ENCODE results near the gene BRMS1L. TPM values are rescaled to one million over a fixed set of nuclear protein-coding genes. Genes with fewer than 3 reads are reported as not detected.

The BRMS1L gene
- total and polyA plus RNA-seq, 2 of the 13 experiments (the other 11 are each of a cell fraction or from before 2014, with no cell fraction given), result 21.1 to 23.8 TPM

- TF ChIP-seq ELK4 (CRISPR knock-in tag; IDR thresholded peaks at IDR 0.05; ENCODE audit: borderline replicate concordance) (no peak), ZNF563 (CRISPR knock-in tag; IDR thresholded peaks at IDR 0.05) (no peak), MIER2 (CRISPR knock-in tag; IDR thresholded peaks at IDR 0.05) (0 out of 2 replicates have a peak, but pooled peaks have one; percentile 29), NR3C1 (CRISPR knock-in tag; IDR thresholded peaks at IDR 0.05) (no peak), TBP (CRISPR knock-in tag; IDR thresholded peaks at IDR 0.05) (no peak), ZBTB3 (CRISPR knock-in tag; IDR thresholded peaks at IDR 0.05; ENCODE audit: borderline replicate concordance, low read depth) (no peak), FOXO4 (CRISPR knock-in tag; conservative IDR thresholded peaks at IDR 0.05) (no peak), ZNF713 (CRISPR knock-in tag; IDR thresholded peaks at IDR 0.05) (no peak), ZNF790 (CRISPR knock-in tag; IDR thresholded peaks at IDR 0.05; ENCODE audit: borderline replicate concordance) (no peak), ZBTB1 (CRISPR knock-in tag; IDR thresholded peaks at IDR 0.05; ENCODE audit: borderline replicate concordance) (no peak), NFKBIZ (CRISPR knock-in tag; IDR thresholded peaks at IDR 0.05) (no peak), MZF1 (CRISPR knock-in tag; IDR thresholded peaks at IDR 0.05; ENCODE audit: borderline replicate concordance) (no peak), ZNF709 (CRISPR knock-in tag; IDR thresholded peaks at IDR 0.05) (no peak), ZNF703 (CRISPR knock-in tag; IDR thresholded peaks at IDR 0.05; ENCODE audit: borderline replicate concordance) (no peak), ZKSCAN8 (CRISPR knock-in tag; IDR thresholded peaks at IDR 0.05; ENCODE audit: borderline replicate concordance) (no peak), ZMYM3 (CRISPR knock-in tag; IDR thresholded peaks at IDR 0.05) (no peak), KAT8 (CRISPR knock-in tag; IDR thresholded peaks at IDR 0.05) (no peak), AGO2 (optimal IDR thresholded peaks at IDR 0.05; ENCODE audit: low read depth, low read length) (no peak), ZBED4 (CRISPR knock-in tag; IDR thresholded peaks at IDR 0.05; ENCODE audit: borderline replicate concordance) (no peak), NR2F1 (CRISPR knock-in tag; IDR thresholded peaks at IDR 0.05) (no peak), KDM1A (CRISPR knock-in tag; IDR thresholded peaks at IDR 0.05) (no peak), ZNF704 (CRISPR knock-in tag; IDR thresholded peaks at IDR 0.05; ENCODE audit: borderline replicate concordance) (no peak), ZNF839 (CRISPR knock-in tag; IDR thresholded peaks at IDR 0.05; ENCODE audit: borderline replicate concordance) (no peak), ZFY (CRISPR knock-in tag; IDR thresholded peaks at IDR 0.05) (no peak)
Observed at GRCh38 chr14:35814371-35815005, 11.7 kb upstream of the BRMS1L start (continued).

Data from HepG2 (cell line).